Left cardiac atrium (tissue), 4 donors: ENCODE results near the gene BRI3. TPM values are rescaled to one million over a fixed set of nuclear protein-coding genes. Genes with fewer than 3 reads are reported as not detected.

ENCODE experiments used
- ATAC-seq, 2 donors: fragments of 200-7000 bp; cut with Tn5 transposase; one replicate each; pipeline ENCODE4 v1.9.1; 2020; ENCODE audit warnings: mild to moderate bottlenecking in 2 of 2, moderate library complexity in 2 of 2
- DNase-seq: peaks from one replicate; pipeline ENCODE4 v3.0.0-alpha.2; 2020
- intact Hi-C, 2 donors: fragments of 100-400 bp; cut with DNase I; formaldehyde crosslinking; loops; one replicate each; pipeline versions ENCODE4 v1.14.1 to v1.15.1; 2022 to 2023
- total RNA-seq, 2 donors: library from RNA; stranded (reverse); fragmentation: NEBNext Ultra II Directional; extraction: Animal tissue kit (Norgen Biotek cat#: 25700); gene quantifications; one replicate each; pipeline ENCODE4 v1.2.1, GENCODE V29; 2021
- donor health status: DM: no; HTN: yes; CAD: no.
- donor health status: DM: no; HTN: yes; CAD: no; lungs with severe emphysema.
- donor health status: DM: yes; HTN: yes; CAD: no.
- donor health status: Dilated cardiomyopathy.

BRI3 gene
- total RNA-seq, 2 donors from 2014 or later: 190 to 207 TPM

- ATAC-seq: peak; percentile 38 to 60
- peak; percentile 84 for DNase-seq
Observed at GRCh38 chr7:98284335-98285036, 3.0 kb downstream of the BRI3 start.

DNA sequence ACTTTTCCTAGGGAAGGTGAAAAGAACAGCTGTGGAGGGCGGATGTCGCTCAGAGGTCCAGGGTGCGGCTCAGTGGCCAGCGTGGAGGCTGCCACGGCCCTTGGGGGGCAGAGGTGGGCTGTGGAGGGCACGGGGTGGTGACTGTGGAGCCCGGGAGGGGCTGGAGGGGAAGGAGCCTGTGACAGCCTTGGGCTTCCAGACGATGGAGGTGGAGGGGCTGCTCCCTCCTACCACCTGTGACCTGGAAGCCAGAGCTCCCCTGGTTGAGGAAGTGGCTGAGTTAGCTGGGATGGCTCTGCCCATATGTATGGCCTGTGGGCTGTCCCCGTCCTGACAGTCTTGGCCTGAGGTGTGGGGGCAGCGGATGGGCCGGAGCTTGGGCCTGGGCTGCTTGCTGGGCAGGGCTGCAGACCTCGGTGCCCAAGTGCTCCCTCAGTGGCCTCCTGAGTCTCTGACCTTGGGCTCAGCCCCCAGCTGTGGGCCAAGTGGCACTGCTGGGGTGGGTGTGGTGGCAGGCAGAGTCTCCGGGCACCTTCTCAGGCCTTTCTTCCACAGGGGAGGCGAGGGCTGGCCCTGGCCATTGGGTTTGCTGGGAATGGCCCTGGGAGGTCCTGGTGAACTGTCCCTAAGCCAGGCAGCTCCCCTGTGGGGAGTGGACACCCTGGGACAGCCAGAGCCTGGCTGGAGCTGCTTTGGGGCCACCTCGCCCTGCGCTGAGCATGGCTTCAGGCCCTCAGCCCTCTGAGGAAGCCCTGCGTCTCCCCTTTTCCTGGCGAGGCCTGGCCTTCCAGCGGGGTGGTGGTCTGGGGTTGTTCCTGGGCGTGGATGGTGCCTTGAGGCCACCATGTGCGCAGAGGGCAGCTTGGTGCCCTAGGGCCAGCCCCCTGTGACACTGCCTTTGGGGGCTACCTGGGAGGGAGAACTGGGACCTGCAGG lies 3.9 kb downstream of the BRI3 start:
- ATAC-seq (no peak), DNase-seq (no peak)
- intact Hi-C loops: loop anchor here in 1 of 2 donors (5.0 kb wide), 1 partner anchor 33 kb away; the partner anchor contains the start of gene TECPR1

More at GRCh38 chr7:98284335-98285036, 3.0 kb downstream of the BRI3 start:
- intact Hi-C loops: loop anchor here in 1 of 2 donors (5.0 kb wide), 1 partner anchor 32 kb away; the partner anchor contains the start of gene TECPR1

- peak; percentile 4 to 18 for ATAC-seq
- peak; percentile 76 for DNase-seq
- intact Hi-C loops: loop anchor here in 1 of 2 donors (5.0 kb wide), 1 partner anchor 34 kb away; the partner anchor contains the start of gene TECPR1
Observed at GRCh38 chr7:98286093-98286539, 4.6 kb downstream of the BRI3 start.

- ATAC-seq (peak in 1 of 2 donors; percentile 4), DNase-seq (no peak)
Observed at GRCh38 chr7:98286701-98287485, 5.4 kb downstream of the BRI3 start.

GRCh38 chr7:98287486-98287959 lies 6.0 kb downstream of the BRI3 start:
- no peak for DNase-seq
- intact Hi-C loops: loop anchor here in 1 of 2 donors (5.0 kb wide), 1 partner anchor 35 kb away; the partner anchor contains the start of gene TECPR1
- ATAC-seq: no peak

More at GRCh38 chr7:98286701-98287485, 5.4 kb downstream of the BRI3 start:
- intact Hi-C loops: loop anchor here in 1 of 2 donors (5.0 kb wide), 1 partner anchor 35 kb away; the partner anchor contains the start of gene TECPR1

GRCh38 chr7:98288064-98288823 lies 6.8 kb downstream of the BRI3 start:
- intact Hi-C loops: loop anchor here in 1 of 2 donors (5.0 kb wide), 1 partner anchor 36 kb away; the partner anchor contains the start of gene TECPR1
- no peak for ATAC-seq
- no peak for DNase-seq

DNA sequence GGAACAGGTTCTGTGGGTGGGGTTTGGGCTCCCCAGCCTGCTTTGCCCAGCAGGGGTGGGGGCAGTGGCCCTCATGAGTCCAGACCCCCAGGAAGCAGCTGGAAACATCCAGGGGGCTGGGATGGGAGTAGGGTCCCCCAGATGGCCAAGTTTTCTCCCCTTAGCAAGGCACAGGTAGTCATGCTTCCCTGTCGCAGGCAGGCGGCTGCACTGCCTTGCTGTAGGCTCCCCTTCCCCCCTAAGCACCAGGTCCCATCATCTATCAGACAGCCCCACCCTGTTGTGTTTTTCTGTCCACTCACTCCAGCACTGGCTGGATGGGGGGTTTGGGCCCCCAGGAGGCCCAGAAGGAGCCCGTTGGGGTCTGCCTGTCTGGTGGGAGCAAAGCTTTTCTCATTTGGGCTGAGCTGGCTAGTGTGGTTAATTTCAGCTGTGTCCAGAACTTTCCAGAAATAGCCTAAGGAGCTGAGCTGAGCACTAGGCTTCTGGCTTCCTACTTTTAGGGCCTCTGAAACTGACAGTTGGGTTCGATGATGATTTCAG lies 7.9 kb downstream of the BRI3 start:
- ATAC-seq (no peak), DNase-seq (no peak)
- intact Hi-C loops: loop anchor here in 1 of 2 donors (5.0 kb wide), 1 partner anchor 37 kb away; the partner anchor contains the start of gene TECPR1

DNA sequence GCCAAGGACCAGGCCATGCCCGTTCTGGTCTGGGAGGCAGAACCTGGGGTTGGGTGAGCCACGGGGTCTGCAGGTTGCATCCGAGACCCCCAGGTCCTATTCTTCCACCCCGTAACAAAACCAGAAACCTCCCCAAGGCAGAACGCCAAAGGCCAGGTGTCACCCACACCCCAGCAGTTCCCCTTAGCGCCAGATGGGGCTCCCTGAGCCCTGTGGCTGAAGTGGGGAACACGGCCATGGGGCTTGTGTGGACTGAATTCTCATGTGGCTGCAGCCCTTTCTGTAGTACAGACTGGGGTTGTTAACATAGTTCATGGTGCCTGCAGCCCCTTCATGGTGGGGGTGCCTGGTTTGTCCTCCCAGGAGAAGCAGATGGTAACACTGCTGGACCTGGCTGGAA lies 10.2 kb downstream of the BRI3 start:
- intact Hi-C loops: loop anchor here in 1 of 2 donors (10.0 kb wide), 2 partner anchors 453 to 553 kb away; no protein-coding TSS in a partner anchor
- no peak for ATAC-seq
- no peak for DNase-seq

DNA sequence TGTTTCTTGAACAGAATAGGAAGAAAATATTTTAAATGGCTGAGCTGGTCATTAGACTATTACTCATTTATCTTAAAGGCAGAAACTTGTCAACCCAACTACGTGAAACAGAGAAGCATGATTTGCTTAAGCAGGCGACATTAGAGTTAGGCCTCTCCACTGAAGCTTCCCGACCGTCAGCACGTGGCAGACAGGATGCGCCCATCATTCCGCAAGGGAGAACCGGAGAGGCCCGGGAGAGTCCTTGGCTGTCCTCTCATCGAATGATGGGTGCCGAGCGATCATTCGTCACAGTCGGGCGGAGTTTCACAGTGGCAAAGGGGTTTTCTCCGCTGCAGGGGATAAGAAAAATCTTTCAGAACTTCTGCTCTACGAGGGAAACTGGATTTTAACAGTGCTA lies 11.8 kb downstream of the BRI3 start:
- DNase-seq (no peak), ATAC-seq (no peak)
- intact Hi-C loops: loop anchor here in 1 of 2 donors (10.0 kb wide), 2 partner anchors 452 to 552 kb away; no protein-coding TSS in a partner anchor

- intact Hi-C loops: loop anchor here in 1 of 2 donors (2.0 to 10.0 kb wide), 3 partner anchors 107 to 551 kb away; partner anchors contain the start of gene BAIAP2L1
- no peak for ATAC-seq
- DNase-seq: no peak
Observed at GRCh38 chr7:98293746-98294145, 12.3 kb downstream of the BRI3 start.

GRCh38 chr7:98294326-98294725 lies 12.8 kb downstream of the BRI3 start:
- DNase-seq (no peak), ATAC-seq (no peak)
- intact Hi-C loops: loop anchor here in 1 of 2 donors (2.0 to 10.0 kb wide), 3 partner anchors 106 to 550 kb away; partner anchors contain the start of gene BAIAP2L1

GRCh38 chr7:98294798-98295382 lies 13.4 kb downstream of the BRI3 start:
- intact Hi-C loops: loop anchor here in 1 of 2 donors (2.0 to 10.0 kb wide), 3 partner anchors 106 to 550 kb away; partner anchors contain the start of gene BAIAP2L1
- peak; percentile 45 for DNase-seq
- ATAC-seq: peak; percentile 65 to 89

- ATAC-seq: peak in 1 of 2 donors; percentile 6
- no peak for DNase-seq
- intact Hi-C loops: loop anchor here in 1 of 2 donors (2.0 to 10.0 kb wide), 3 partner anchors 105 to 549 kb away; partner anchors contain the start of gene BAIAP2L1
Observed at GRCh38 chr7:98295467-98296192, 14.1 kb downstream of the BRI3 start.

DNA sequence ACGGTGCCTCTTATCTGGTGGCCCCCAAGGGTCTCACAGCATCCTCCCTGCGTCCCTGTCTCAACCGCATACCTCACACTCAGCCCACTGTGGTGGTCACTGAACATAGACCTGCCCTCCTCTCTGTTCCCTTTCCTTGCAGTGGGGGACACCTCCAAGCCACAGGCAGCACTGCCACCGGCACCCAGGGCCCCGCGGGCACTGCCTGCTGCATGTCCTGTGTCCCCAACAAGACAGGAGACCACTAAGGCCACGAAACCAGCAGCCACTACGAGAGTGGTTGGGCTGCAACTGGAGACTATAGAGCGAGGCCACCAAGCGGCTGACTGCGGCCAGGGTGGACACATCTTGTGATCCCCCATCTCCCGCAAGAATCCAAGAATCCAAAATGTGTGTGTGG lies 15.3 kb downstream of the BRI3 start:
- ATAC-seq (no peak), DNase-seq (no peak)
- intact Hi-C loops: loop anchor here in 1 of 2 donors (10.0 kb wide), 2 partner anchors 448 to 548 kb away; no protein-coding TSS in a partner anchor

- intact Hi-C loops: loop anchor here in 1 of 2 donors (10.0 kb wide), 2 partner anchors 447 to 547 kb away; no protein-coding TSS in a partner anchor
- no peak for DNase-seq
- no peak for ATAC-seq
Observed at GRCh38 chr7:98297626-98298286, 16.3 kb downstream of the BRI3 start.
